NCI-H345 treated with DMSO at 0.1 percent for 48 hours (cell line): Measurements from ENCODE around the gene COG8.
"Not testable (repeated sequence)": the region's sequence is repeated elsewhere in the genome, so short reads cannot be mapped to it uniquely, and the experiment has no call there.

Experiments used
- DNase-seq: peaks from one replicate; lab custom pipeline; 2025; ENCODE audit not compliant: unreplicated experiment; lab: John Stamatoyannopoulos, UW

COG8 gene

DNA sequence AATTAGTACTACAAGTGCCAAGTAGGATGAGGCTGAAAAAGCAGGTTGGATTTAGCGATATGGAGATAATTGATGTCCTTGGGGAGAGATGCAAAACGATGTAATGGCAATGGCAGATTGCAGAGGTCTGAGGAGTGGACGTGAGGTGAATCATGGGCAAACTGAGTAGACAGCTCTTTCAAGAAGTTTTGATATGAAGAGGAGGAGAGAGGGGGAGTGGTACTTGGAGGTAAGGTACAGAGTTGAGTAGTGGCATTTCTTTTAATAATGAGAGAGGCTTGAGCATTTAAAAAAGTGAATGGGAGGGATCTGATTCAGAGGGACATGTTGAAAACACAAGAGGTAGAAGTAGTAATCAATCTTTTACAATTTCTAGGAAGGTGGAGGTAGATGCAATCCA, 46.0 kb downstream of the COG8 start:
- no peak for DNase-seq

DNA sequence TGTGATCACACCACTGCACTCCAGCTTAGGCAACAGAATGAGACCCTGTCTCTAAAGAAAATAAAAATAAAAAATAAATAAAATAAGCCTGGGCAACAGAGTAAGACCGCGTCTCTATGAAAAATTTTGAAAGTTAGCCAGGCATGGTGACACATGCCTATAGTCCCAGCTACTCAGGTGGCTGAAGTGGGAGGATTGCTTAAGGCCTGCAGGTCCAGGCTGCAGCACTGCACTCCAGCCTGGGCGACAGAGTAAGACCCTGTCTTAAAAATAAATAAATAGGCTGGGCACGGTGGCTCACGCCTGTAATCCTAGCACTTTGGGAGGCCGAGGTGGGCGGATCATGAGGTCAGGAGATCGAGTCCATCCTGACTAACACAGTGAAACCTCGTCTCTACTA, 47.7 kb downstream of the COG8 start:
- not testable (repeated sequence) for DNase-seq

- DNase-seq: peak; percentile 6
These were observed 52.2 kb downstream of the COG8 start for GRCh38 chr16:69286941-69287713.

GRCh38 chr16:69285240-69285639, 54.1 kb downstream of the COG8 start:
- no peak for DNase-seq

DNA sequence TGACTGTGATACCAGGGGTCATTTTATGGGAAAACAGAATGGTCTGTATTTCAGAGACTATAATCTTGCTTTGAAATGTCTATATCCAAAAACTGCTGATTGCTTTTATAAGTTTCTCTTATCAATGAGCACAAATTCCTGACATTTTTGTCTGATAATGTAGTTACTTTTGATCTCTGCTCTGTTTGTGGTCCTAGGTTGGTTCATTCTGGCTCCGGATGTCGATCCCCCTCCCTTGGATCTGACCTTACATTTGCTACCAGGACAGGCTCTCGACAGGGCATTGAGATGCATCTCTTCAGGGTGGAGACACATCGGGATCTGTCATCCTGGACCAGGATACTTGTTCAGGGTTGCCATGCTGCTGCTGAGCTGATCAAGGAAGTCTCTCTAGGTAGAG, 55.5 kb downstream of the COG8 start:
- no peak for DNase-seq

DNA sequence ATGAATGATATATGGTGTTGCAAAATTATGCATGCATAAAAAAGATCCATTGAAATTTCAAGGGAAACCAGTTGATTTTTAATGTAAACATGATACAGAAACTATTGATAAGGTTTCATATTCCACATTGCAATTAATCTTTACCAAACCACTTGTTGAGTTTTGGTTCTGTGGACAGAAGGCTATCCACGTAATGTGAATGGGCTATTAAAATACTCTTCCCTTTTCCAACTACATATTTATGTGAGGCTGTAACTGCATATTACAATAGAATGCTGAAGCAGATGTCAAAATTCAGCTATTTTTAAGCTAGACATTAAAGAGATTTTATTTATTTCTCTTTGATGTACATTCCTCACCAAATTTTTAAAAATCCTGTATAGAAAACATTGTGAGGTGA, 62.0 kb downstream of the COG8 start:
- DNase-seq: no peak
